Right atrium auricular region (tissue), 2 donors: Measurements from ENCODE around the gene SRSF3. TPM values are rescaled to one million over a fixed set of nuclear protein-coding genes. Genes with fewer than 3 reads are reported as not detected.
"Not testable (repeated sequence)": the region's sequence is repeated elsewhere in the genome, so short reads cannot be mapped to it uniquely, and the experiment has no call there.

Source experiments
- DNase-seq: peaks from one replicate; pipeline ENCODE4 v3.0.0-alpha.2; 2019; ENCODE audit warnings: low spot score
- H3K27ac ChIP-seq, 2 donors: fragments of 200-600 bp; sonication (generic); 1 replicate in 1 of 2; 2 replicates in 1 of 2; pipeline ENCODE4 v1.5.1; 2016 to 2019
- H3K27me3 ChIP-seq, 2 donors: fragments of 200-600 bp; sonication (generic); one replicate each; pipeline versions ENCODE4 v1.5.1 to v1.6.0; 2017 to 2019
- H3K36me3 ChIP-seq: fragments of 200-600 bp; sonication (generic); one replicate; pipeline ENCODE4 v1.5.1; 2016
- H3K4me1 ChIP-seq, 2 donors: fragments of 200-600 bp; sonication (generic); one replicate each; pipeline versions ENCODE4 v1.5.1 to v1.6.0; 2017 to 2019
- H3K4me3 ChIP-seq, 2 donors: fragments of 200-600 bp; sonication (generic); 1 replicate in 1 of 2; 2 replicates in 1 of 2; pipeline ENCODE4 v1.5.1; 2017 to 2019; ENCODE audit warnings: mild to moderate bottlenecking in 1 of 2, moderate library complexity in 1 of 2
- H3K9me3 ChIP-seq, 2 donors: fragments of 200-600 bp; sonication (generic); one replicate each; pipeline ENCODE4 v1.5.1; 2019
- total RNA-seq, 2 donors: library from RNA; depleted of rRNA; stranded (reverse); fragments of >200 nt; gene quantifications; one replicate each; pipeline ENCODE4 v1.1.0, GENCODE V29; 2016
- TF ChIP-seq, protein P1 (sequence below), 2 donors: fragments of 200-600 bp; sonication (generic); IDR thresholded peaks; one replicate each; pipeline ENCODE4 v1.5.1; 2019; ENCODE audit warnings: antibody characterized with exemption in 2 of 2

Gene SRSF3
- total RNA-seq, 2 donors from 2014 or later, result 51.4 to 97.2 TPM

DNA sequence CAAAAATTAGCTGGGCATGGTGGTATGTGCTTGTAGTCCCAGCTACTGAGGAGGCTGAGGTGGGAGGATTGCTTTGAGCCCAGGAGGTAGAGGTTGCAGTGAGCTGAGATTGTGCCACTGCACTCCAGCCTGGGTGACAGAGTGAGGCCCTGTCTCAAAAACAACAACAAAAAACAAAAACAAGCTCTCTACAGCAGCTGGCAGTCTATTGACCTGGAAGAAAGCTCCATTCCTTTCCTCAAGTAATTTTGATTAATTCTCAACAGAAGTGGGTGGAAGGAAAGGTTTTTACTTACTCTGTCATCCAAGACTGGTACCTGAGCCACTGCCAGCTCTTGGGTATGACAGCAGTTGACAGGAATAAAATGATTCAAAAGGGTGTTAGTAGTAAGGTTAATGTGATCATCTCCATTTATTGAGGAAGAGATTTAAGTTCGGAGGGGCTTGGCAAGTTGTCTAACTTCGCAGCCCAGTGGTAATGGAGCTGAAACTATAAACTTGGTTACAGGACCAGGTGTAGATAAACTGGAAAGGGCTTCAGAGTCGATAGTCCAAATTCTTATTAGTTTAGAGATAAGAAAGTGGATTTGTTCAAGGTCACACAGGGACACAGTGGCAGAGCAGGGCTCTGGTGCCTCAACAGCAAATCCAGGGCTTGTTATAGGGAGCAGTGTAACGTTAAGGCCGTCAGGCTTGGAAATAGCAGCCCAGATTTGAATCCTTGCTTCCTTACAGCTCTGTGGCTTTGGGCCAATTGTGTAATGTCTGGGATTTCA is 14.8 kb downstream of the SRSF3 start:
- Histone ChIP-seq H3K4me1 (peaks cover 0 to 52% of the 10 kb centered on the region in 2 donors), H3K36me3 (peaks cover 73% of the 10 kb centered on the region), H3K9me3 (no peaks in the 10 kb centered on the region), H3K27me3 (no peaks in the 10 kb centered on the region), H3K4me3 (no peak overlapping the region), H3K27ac (peak overlapping the region; percentile 14 to 55)
- DNase-seq, result no peak
- TF ChIP-seq, protein P1, sequence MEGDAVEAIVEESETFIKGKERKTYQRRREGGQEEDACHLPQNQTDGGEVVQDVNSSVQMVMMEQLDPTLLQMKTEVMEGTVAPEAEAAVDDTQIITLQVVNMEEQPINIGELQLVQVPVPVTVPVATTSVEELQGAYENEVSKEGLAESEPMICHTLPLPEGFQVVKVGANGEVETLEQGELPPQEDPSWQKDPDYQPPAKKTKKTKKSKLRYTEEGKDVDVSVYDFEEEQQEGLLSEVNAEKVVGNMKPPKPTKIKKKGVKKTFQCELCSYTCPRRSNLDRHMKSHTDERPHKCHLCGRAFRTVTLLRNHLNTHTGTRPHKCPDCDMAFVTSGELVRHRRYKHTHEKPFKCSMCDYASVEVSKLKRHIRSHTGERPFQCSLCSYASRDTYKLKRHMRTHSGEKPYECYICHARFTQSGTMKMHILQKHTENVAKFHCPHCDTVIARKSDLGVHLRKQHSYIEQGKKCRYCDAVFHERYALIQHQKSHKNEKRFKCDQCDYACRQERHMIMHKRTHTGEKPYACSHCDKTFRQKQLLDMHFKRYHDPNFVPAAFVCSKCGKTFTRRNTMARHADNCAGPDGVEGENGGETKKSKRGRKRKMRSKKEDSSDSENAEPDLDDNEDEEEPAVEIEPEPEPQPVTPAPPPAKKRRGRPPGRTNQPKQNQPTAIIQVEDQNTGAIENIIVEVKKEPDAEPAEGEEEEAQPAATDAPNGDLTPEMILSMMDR (IDR thresholded peaks at IDR 0.05), result no peak

DNA sequence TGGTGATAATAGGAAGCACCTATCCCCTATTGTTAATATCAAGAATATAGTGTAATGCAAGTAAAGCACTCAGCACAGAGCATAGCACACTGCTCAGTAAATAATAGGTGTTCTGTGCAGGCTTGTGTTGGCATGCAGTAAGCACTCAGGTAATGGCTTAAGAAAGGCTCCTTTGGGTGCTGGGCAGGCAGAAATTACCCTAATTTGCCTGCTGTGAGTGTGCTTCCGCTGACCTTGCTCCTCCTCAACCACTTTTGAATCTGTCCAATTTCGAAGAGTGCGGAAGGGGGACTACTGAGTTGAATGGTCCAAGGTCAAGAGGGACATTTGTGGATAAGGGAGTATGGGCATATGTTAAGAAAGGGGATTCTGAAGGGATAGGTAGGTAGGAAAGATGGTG is 15.4 kb downstream of the SRSF3 start:
- Histone ChIP-seq H3K27me3 (no peaks in the 10 kb centered on the region), H3K9me3 (no peaks in the 10 kb centered on the region), H3K4me1 (peaks cover 0 to 52% of the 10 kb centered on the region in 2 donors), H3K27ac (peak overlapping the region; percentile 14 to 55), H3K4me3 (no peak overlapping the region), H3K36me3 (peaks cover 67% of the 10 kb centered on the region)
- TF ChIP-seq, protein P1 (IDR thresholded peaks at IDR 0.05), result no peak
- no peak for DNase-seq

DNA sequence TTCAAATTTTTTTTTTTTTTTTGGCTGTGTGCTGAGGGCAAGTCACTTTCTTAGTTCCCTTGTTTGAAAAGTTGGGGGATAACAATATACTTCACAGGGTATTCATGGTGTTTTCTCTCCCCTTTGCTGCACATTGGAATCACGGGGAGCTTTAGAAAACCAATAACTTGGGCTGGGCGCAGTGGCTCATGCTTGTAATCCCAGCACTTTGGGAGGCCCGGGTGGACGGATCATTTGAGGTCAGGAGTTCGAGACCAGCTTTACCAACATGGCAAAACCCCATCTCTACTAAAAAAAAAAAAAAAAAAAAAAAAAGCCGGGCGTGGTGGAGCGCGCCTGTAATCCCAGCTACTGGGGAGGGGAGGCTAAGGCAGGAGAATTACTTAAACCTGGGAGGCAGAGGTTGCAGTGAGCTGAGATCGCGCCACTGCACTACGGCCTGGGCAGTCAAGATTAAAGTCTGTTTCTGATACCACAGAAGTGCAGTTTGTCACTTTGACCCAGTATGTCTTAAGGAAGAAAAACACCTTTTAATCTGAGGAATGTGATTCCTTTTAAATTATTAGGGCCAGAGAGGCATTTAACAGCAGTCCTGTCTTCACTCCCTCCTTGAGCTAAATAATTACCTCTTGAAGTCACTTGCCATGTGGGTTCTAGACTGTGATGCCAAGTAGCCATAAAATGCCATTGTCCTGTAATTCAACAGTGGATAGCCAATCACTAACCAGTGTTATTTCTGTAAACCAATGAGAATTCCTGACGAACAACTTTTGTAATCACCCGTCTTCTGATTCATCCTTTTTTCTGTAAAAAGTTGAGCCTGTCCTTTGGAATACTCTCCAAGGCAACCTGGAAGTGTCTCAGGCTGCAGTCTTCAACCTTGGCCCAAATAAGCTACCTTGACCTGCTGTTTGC is 16.1 kb downstream of the SRSF3 start:
- H3K4me1 ChIP-seq, result peaks cover 0 to 54% of the 10 kb centered on the region in 2 donors
- no peaks in the 10 kb centered on the region for H3K9me3 ChIP-seq
- H3K4me3 ChIP-seq, result no peak overlapping the region
- DNase-seq, result no peak
- H3K27ac ChIP-seq, result peak overlapping the region; percentile 16 to 55
- no peaks in the 10 kb centered on the region for H3K27me3 ChIP-seq
- H3K36me3 ChIP-seq, result peaks cover 60% of the 10 kb centered on the region
- TF ChIP-seq, protein P1 (IDR thresholded peaks at IDR 0.05), result no peak

DNA sequence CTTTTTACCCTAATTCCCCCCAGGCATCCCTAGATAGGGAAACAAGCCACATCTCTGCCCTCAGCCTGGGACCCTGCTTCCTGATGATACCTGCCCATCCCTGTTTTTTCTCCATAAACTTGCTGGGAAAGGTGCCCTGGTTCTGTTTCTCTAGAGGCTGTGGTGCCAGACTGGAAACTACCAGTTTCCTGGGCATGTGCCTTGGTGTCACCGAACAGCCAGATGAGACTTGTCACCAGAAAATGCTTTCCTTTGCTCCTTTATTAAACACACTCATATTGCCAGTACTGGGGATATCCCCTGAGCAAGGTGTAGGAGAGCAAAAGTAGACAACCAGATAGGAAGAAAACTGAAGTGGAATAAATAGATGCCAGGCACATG is 16.8 kb downstream of the SRSF3 start:
- H3K4me1 ChIP-seq, result peaks cover 0 to 51% of the 10 kb centered on the region in 2 donors

DNA sequence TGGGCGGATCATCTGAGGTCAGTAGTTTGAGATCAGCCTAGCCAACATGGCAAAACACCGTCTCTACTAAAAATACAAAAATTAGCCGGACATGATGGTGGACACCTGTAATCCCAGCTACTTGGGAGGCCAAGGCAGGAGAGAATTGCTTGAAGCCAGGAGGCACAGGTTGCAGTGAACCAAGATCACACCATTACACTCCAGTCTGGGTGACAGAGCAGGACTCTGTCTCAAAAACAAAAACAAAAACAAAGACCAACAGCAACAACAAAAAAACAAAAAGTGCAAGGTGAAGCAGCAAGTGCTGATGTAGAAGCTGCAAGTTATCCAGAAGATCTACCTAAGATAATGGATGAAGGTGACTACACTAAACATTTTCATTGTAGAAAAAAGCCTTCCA is 17.5 kb downstream of the SRSF3 start:
- H3K9me3 ChIP-seq, H3K27me3 ChIP-seq, H3K4me3 ChIP-seq, DNase-seq, H3K27ac ChIP-seq: not testable (repeated sequence)
- H3K4me1 ChIP-seq, result peaks cover 0 to 45% of the 10 kb centered on the region in 2 donors
- peaks cover 46% of the 10 kb centered on the region for H3K36me3 ChIP-seq

More for the DNA sequence above, 16.8 kb downstream of the SRSF3 start:
- H3K9me3 ChIP-seq, result no peaks in the 10 kb centered on the region
- peak overlapping the region; percentile 16 to 24 for H3K27ac ChIP-seq
- no peak overlapping the region for H3K4me3 ChIP-seq
- TF ChIP-seq, protein P1 (IDR thresholded peaks at IDR 0.05), result no peak
- no peaks in the 10 kb centered on the region for H3K27me3 ChIP-seq
- DNase-seq, result no peak
- peaks cover 54% of the 10 kb centered on the region for H3K36me3 ChIP-seq

DNA sequence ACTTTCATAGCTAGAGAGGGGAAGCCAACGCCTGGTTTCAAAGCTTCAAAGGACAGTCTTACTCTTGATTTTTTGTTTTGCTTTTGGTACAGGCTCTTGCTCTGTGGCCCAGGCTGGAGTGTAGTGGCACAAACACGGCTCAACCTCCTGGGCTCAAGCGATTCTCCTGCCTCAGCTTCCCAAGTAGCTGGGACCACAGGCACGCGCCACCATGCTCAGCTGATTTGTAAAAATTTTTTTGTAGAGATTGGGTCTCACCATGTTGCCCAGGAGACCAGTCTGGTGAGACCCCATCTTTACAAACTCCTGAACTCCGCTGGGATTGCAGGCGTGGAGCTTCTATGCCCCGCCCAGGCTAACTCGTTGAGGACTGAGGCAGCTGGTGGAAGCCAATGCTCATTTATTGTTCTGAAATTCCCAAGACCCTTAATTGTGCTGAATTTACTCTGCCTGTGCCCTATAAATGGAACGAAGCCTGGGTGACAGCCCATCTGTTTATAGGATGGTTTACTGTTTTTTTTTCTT is 18.0 kb downstream of the SRSF3 start:
- H3K36me3 ChIP-seq, result peaks cover 42% of the 10 kb centered on the region
- no peaks in the 10 kb centered on the region for H3K27me3 ChIP-seq
- no peak for DNase-seq
- H3K4me1 ChIP-seq, result peaks cover 0 to 45% of the 10 kb centered on the region in 2 donors
- H3K9me3 ChIP-seq, result no peaks in the 10 kb centered on the region
- H3K4me3 ChIP-seq, result no peak overlapping the region
- no peak overlapping the region for H3K27ac ChIP-seq
- TF ChIP-seq, protein P1 (IDR thresholded peaks at IDR 0.05), result no peak
